ENCODE data around the gene FZD1. TPM values are rescaled to one million over a fixed set of nuclear protein-coding genes. Genes with fewer than 3 reads are reported as not detected.

FZD1 gene
- total and polyA plus RNA-seq, 10 of the 15 experiments (the other 5 are each of a cell fraction or from before 2014, with no cell fraction given) = 0.07 to 0.56 (median 0.18) TPM

DNA sequence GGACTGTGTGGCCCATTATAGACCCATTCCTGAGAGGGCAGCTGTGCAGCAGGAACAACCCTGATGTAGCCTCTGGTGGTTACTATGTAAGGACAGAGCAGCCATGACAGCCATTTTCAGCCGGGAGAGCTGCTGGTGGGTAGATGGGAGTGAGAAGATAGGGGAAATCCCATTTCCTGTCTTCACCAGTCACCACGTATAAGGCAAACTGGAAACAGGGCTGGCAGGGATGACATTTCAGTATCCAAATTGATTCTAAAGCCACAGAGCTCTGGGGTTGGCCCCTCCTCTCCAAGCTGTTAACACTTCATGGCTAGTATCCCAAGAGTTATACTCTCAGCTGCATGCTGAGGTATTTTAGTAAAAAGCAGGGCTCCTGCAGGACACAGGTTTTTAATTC lies 15.2 kb upstream of the FZD1 start:
- SMC1A ChIA-PET (ENCODE audit: uncharacterized antibody, unreplicated experiment) = interaction anchor here (2.9 kb wide), 1 partner anchor 10 kb away, joined by 9 read pairs; no protein-coding TSS in a partner anchor
- DNase-seq (ENCODE audit: low read depth, low spot score) (no peak), ATAC-seq (no peak), FAIRE-seq (no peak)
- Histone ChIP-seq H3K4me3 (no peak overlapping the region), H3K4me2 (ENCODE audit: control insufficient read depth, insufficient read depth) (no peak overlapping the region), H2AFZ (ENCODE audit: control insufficient read depth, low read depth, low read length) (no peak overlapping the region), H3K79me2 (ENCODE audit: control insufficient read depth, insufficient read depth, low read length) (no peaks in the 10 kb centered on the region), H3K27me3 (replicated peaks in 1 of 2; ENCODE audit: control insufficient read depth in 2 of 2, insufficient read depth in 2 of 2, low read length in 1 of 2) (no peaks in the 10 kb centered on the region), H3K4me1 (ENCODE audit: control insufficient read depth, insufficient read depth, low read length) (no peaks in the 10 kb centered on the region), H3K9me3 (replicated peaks; ENCODE audit: control insufficient read depth, insufficient read depth, low read length) (no peaks in the 10 kb centered on the region), H3K36me3 (ENCODE audit: control insufficient read depth in 2 of 2, insufficient read depth in 2 of 2, low read length in 1 of 2) (no peaks in the 10 kb centered on the region), H3K9ac (ENCODE audit: control insufficient read depth, insufficient read depth, low read length) (no peak overlapping the region), H3K27ac (ENCODE audit: control insufficient read depth, insufficient read depth) (no peak overlapping the region), H4K20me1 (ENCODE audit: control insufficient read depth, insufficient read depth) (no peaks in the 10 kb centered on the region)
- BruUV-seq (replicated peaks) = no TSS peak
- RAD21 ChIA-PET (ENCODE audit: unreplicated experiment) = no interaction called here
- POLR2A ChIA-PET = no interaction called here
- CTCF ChIA-PET = interaction anchor here (1.3 kb wide), 1 partner anchor 10 kb away, joined by 3 read pairs; no protein-coding TSS in a partner anchor
- TF ChIP-seq ZZZ3 (IDR thresholded peaks at IDR 0.05; ENCODE audit: control insufficient read depth, insufficient read length, low read depth) = no peak
- TF ChIP-seq PAX5 (IDR thresholded peaks at IDR 0.05; ENCODE audit: borderline replicate concordance, low read depth, low read length) = no peak
- no peak for TF ChIP-seq IRF4 (IDR thresholded peaks at IDR 0.05; ENCODE audit: low read depth, low read length)
- TF ChIP-seq, protein P1, sequence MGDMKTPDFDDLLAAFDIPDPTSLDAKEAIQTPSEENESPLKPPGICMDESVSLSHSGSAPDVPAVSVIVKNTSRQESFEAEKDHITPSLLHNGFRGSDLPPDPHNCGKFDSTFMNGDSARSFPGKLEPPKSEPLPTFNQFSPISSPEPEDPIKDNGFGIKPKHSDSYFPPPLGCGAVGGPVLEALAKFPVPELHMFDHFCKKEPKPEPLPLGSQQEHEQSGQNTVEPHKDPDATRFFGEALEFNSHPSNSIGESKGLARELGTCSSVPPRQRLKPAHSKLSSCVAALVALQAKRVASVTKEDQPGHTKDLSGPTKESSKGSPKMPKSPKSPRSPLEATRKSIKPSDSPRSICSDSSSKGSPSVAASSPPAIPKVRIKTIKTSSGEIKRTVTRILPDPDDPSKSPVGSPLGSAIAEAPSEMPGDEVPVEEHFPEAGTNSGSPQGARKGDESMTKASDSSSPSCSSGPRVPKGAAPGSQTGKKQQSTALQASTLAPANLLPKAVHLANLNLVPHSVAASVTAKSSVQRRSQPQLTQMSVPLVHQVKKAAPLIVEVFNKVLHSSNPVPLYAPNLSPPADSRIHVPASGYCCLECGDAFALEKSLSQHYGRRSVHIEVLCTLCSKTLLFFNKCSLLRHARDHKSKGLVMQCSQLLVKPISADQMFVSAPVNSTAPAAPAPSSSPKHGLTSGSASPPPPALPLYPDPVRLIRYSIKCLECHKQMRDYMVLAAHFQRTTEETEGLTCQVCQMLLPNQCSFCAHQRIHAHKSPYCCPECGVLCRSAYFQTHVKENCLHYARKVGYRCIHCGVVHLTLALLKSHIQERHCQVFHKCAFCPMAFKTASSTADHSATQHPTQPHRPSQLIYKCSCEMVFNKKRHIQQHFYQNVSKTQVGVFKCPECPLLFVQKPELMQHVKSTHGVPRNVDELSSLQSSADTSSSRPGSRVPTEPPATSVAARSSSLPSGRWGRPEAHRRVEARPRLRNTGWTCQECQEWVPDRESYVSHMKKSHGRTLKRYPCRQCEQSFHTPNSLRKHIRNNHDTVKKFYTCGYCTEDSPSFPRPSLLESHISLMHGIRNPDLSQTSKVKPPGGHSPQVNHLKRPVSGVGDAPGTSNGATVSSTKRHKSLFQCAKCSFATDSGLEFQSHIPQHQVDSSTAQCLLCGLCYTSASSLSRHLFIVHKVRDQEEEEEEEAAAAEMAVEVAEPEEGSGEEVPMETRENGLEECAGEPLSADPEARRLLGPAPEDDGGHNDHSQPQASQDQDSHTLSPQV (IDR thresholded peaks at IDR 0.05) = no peak
- no peak for TF ChIP-seq SMARCA5 (IDR thresholded peaks at IDR 0.05)
- intact Hi-C loops (cut with micrococcal nuclease; ENCODE audit: unreplicated experiment) (no loop called here), in situ Hi-C loops (cut with MboI) (no loop called here)
- 0% methylated on average over 2 of the region's 2 CpGs for WGBS (ENCODE audit: insufficient coverage, insufficient replicate concordance, low lambda C conversion rate, missing lambda C conversion rate)
